Neuronal stem cell (in vitro differentiated cells): ENCODE measurements around the gene CMIP.

Experiments used
- DNase-seq: peaks from one replicate; pipeline ENCODE4 v3.0.0-alpha.2; 2013; ENCODE audit warnings: low spot score
- H2AFZ ChIP-seq: one replicate; pipeline ENCODE4 v1.6.1; 2013; ENCODE audit warnings: mild to moderate bottlenecking, low read length, inconsistent platforms
- H2AK5ac ChIP-seq: 2 replicates; pipeline ENCODE4 v1.6.1; 2013; ENCODE audit warnings: low read depth, mild to moderate bottlenecking, inconsistent platforms, low read length, moderate library complexity, mixed read lengths
- H2BK120ac ChIP-seq: 2 replicates; pipeline ENCODE4 v1.6.1; 2013; ENCODE audit warnings: low read depth, mild to moderate bottlenecking, inconsistent platforms, low read length, moderate library complexity, mixed read lengths
- H2BK12ac ChIP-seq: one replicate; pipeline ENCODE4 v1.6.1; 2013; ENCODE audit warnings: low read length, inconsistent platforms
- H2BK15ac ChIP-seq: 2 replicates; pipeline ENCODE4 v1.6.1; 2013; ENCODE audit warnings: mild to moderate bottlenecking, low read length, inconsistent platforms, mixed read lengths
- H2BK5ac ChIP-seq: one replicate; pipeline ENCODE4 v1.6.1; 2013; ENCODE audit warnings: inconsistent platforms, mild to moderate bottlenecking, low read length, moderate library complexity
- H3K14ac ChIP-seq: one replicate; pipeline ENCODE4 v1.6.1; 2013; ENCODE audit warnings: low read length, inconsistent platforms
- H3K18ac ChIP-seq: 2 replicates; pipeline ENCODE4 v1.6.1; 2013; ENCODE audit warnings: low read length, inconsistent platforms
- H3K23ac ChIP-seq: 2 replicates; pipeline ENCODE4 v1.6.1; 2013; ENCODE audit warnings: low read depth, mild to moderate bottlenecking, mixed read lengths, low read length, inconsistent platforms; ENCODE audit not compliant: poor library complexity
- H3K27ac ChIP-seq: replicated peaks from 3 replicates; pipeline ENCODE4 v1.5.1; 2013; ENCODE audit warnings: low read length, inconsistent platforms
- H3K27me3 ChIP-seq, 3 experiments: 2 replicates each; pipeline ENCODE4 v1.6.1; 2013; ENCODE audit warnings: low read length in 3 of 3, mild to moderate bottlenecking in 2 of 3, inconsistent platforms in 1 of 3, low read depth in 1 of 3, mixed read lengths in 1 of 3, moderate library complexity in 1 of 3; ENCODE audit not compliant: control insufficient read depth in 3 of 3, insufficient read depth in 3 of 3
- H3K36me3 ChIP-seq, 2 donors: replicated peaks in 1 of 2; 2 replicates each; pipeline ENCODE4 v1.6.1; 2013; ENCODE audit warnings: low read length in 2 of 2; ENCODE audit not compliant: control insufficient read depth in 2 of 2, insufficient read depth in 2 of 2
- H3K4ac ChIP-seq: 2 replicates; pipeline ENCODE4 v1.6.1; 2013; ENCODE audit warnings: inconsistent platforms, mild to moderate bottlenecking, low read length, moderate library complexity
- H3K4me1 ChIP-seq, 2 donors: 1 replicate in 1 of 2; 2 replicates in 1 of 2; pipeline ENCODE4 v1.6.1; 2013; ENCODE audit warnings: low read length in 2 of 2, low read depth in 1 of 2; ENCODE audit not compliant: control insufficient read depth in 2 of 2, insufficient read depth in 1 of 2
- H3K4me2 ChIP-seq: one replicate; pipeline ENCODE4 v1.6.1; 2013; ENCODE audit warnings: mild to moderate bottlenecking, low read length, inconsistent platforms; ENCODE audit not compliant: insufficient read depth, poor library complexity, severe bottlenecking
- H3K4me3 ChIP-seq, 2 donors: 2 replicates each; pipeline ENCODE4 v1.5.1; 2013; ENCODE audit warnings: low read length in 2 of 2, mild to moderate bottlenecking in 2 of 2, inconsistent platforms in 1 of 2, moderate library complexity in 1 of 2
- H3K79me1 ChIP-seq: one replicate; pipeline ENCODE4 v1.6.1; 2013; ENCODE audit warnings: low read depth, mild to moderate bottlenecking, inconsistent platforms, low read length, moderate library complexity
- H3K9ac ChIP-seq: one replicate; pipeline ENCODE4 v1.6.1; 2013; ENCODE audit warnings: mild to moderate bottlenecking, low read depth, low read length, inconsistent platforms; ENCODE audit not compliant: poor library complexity
- H3K9me3 ChIP-seq, 2 donors: replicated peaks in 1 of 2; 2 replicates each; pipeline versions ENCODE3 to v1.6.1; 2013; ENCODE audit warnings: low read length in 2 of 2, mild to moderate bottlenecking in 2 of 2, inconsistent platforms in 1 of 2, low read depth in 1 of 2, mixed read lengths in 1 of 2, moderate library complexity in 1 of 2; ENCODE audit not compliant: control insufficient read depth in 2 of 2, insufficient read depth in 1 of 2
- H4K8ac ChIP-seq: one replicate; pipeline ENCODE4 v1.6.1; 2013; ENCODE audit warnings: low read depth, mild to moderate bottlenecking, inconsistent platforms, low read length, moderate library complexity
- H4K91ac ChIP-seq: one replicate; pipeline ENCODE4 v1.6.1; 2013; ENCODE audit warnings: low read length, low read depth, mild to moderate bottlenecking, inconsistent platforms; ENCODE audit not compliant: poor library complexity
- WGBS, 2 donors: extraction: QIAGEN DNeasy Blood & Tissue Kit; methylation state at CpG; one replicate each; pipeline ENCODE4 v1.1.7; 2013; ENCODE audit warnings: missing lambda C conversion rate in 2 of 2, mixed read lengths in 1 of 2; ENCODE audit not compliant: insufficient read length in 2 of 2, insufficient replicate concordance in 1 of 2; ENCODE audit errors: extremely low coverage in 2 of 2; 5-methylcytosine and 5-hydroxymethylcytosine counted together

CMIP gene

DNA sequence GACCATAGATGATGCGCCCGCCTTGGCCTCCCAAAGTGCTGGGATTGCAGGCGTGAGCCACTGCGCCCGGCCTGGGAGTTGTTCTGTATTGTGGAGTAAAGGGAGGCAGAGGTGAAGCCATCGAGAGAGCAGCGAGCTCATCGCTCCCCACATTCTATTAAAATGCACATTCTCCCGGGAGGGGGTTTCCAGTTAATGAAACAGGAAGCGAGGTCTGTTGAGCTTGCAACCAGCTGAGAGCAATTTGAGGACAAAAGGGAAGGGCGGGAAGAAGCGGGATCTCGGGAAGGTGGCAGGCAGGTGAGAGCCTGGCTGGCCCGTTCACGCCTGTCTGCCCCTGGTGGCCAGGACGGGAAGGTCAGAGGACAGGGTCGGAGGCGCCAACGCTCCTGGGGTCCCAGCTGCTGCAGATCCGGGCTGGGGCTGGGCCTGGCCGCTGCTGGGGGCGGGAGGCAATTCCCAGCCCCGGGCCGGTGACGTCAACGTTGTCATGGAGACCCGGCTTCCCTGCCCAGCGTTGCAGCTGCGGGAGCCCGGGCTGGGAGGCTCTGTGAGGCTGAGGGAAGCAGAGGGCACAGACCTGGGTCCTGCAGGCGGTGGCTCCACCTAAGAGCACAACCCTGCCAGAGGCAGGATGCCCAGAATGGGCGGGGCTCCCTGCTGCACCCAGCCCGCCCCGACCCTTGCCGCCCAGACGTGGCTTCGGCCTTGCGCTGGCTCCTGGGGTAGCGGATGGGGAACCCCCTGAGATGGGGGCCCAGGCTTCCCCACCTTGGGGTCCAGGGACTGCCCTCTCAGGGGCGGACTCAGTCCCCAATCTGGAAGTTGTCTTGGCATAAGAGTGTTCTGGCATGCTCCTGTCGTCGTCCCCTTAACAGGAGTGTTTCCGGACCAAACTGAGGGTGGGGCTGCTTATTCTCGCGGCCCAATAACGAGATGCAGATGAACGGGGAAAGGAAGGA, 285.8 kb downstream of the CMIP start:
- Histone ChIP-seq H3K27ac (peak overlapping the region; percentile 15), H3K36me3 (no peaks in the 10 kb centered on the region), H3K27me3 (no peaks in the 10 kb centered on the region), H2BK12ac (peak overlapping the region; percentile 2), H2BK5ac (peak overlapping the region; percentile 88), H4K91ac (peak overlapping the region; percentile 83), H3K4ac (peak overlapping the region; percentile 80), H3K4me3 (peak overlapping the region in 1 of 2 donors; percentile 28), H4K8ac (no peak overlapping the region), H3K79me1 (no peaks in the 10 kb centered on the region), H3K4me2 (peak overlapping the region; percentile 47), H3K14ac (no peak overlapping the region), H3K9ac (peak overlapping the region; percentile 33), H3K4me1 (peaks cover 12 to 16% of the 10 kb centered on the region in 2 donors), H3K23ac (no peak overlapping the region), H3K9me3 (no peaks in the 10 kb centered on the region), H2AK5ac (peak overlapping the region; percentile 88), H2BK120ac (peak overlapping the region; percentile 89), H3K18ac (peak overlapping the region; percentile 95), H2BK15ac (peak overlapping the region; percentile 95), H2AFZ (peak overlapping the region; percentile 88)
- no CpG with 5 or more reads among the region's 47 CpGs for WGBS, 2 donors
- peak; percentile 91 for DNase-seq

DNA sequence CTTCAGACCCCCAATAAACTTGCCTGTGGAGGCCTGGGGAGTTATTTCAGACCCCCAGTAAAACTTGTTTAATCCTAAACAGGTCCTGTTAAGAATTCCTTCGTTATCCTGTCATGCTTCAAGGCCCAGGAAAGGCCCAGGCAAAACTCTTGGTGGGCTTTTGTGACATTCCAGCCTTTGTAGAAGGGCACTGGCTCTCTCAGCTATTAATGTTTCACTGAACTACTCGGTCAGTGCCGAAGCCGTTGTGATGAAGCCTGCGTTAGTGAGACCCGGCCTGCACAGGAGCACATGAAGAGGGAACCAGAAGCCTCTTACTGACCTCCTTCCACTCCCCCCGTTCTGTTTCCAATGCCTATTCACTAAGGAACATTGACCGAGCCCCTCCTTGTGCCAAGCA, 287.0 kb downstream of the CMIP start:
- H3K79me1 ChIP-seq: no peaks in the 10 kb centered on the region
- no peak overlapping the region for H3K4me2 ChIP-seq
- peaks cover 12 to 16% of the 10 kb centered on the region in 2 donors for H3K4me1 ChIP-seq
- H3K4ac ChIP-seq: no peak overlapping the region
- no peak overlapping the region for H2BK12ac ChIP-seq
- no peak overlapping the region for H4K8ac ChIP-seq
- no peaks in the 10 kb centered on the region for H3K9me3 ChIP-seq
- H2BK15ac ChIP-seq: no peak overlapping the region
- H3K14ac ChIP-seq: no peak overlapping the region
- H3K4me3 ChIP-seq: no peak overlapping the region
- no peak overlapping the region for H3K23ac ChIP-seq
- WGBS, 2 donors: no CpG with 5 or more reads among the region's 8 CpGs
- no peak overlapping the region for H2BK5ac ChIP-seq
- no peak for DNase-seq
- no peak overlapping the region for H3K9ac ChIP-seq
- peak overlapping the region; percentile 6 for H3K27ac ChIP-seq
- peak overlapping the region; percentile 44 for H3K18ac ChIP-seq
- no peak overlapping the region for H2AK5ac ChIP-seq
- H3K27me3 ChIP-seq: no peaks in the 10 kb centered on the region
- H3K36me3 ChIP-seq: no peaks in the 10 kb centered on the region
- no peak overlapping the region for H2BK120ac ChIP-seq
- H2AFZ ChIP-seq: peak overlapping the region; percentile 69
- H4K91ac ChIP-seq: no peak overlapping the region

DNA sequence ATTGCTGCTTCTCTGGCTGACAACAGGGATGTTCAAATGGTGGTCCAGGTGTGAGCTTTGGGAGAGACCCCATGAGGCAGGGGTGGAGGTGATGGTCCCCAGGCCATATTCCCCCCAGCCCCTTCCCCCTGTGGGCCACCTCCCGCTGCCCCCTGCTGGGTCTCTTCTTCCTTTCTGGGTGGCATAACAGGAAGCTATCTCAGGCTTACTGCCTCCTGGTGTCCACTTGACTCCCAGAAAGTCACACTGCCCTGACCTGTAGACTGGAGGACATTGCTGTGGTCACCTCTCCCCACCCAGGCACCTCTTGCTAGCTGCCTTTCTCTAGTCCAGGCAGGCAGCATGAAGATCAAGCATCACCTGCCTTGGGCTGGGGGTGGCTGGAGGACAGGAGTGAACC, 288.1 kb downstream of the CMIP start:
- H3K27ac ChIP-seq: no peak overlapping the region
- H3K36me3 ChIP-seq: no peaks in the 10 kb centered on the region
- H3K79me1 ChIP-seq: no peaks in the 10 kb centered on the region
- H2BK120ac ChIP-seq: no peak overlapping the region
- DNase-seq: no peak
- no peak overlapping the region for H3K4me2 ChIP-seq
- peak overlapping the region; percentile 16 for H3K18ac ChIP-seq
- H2AFZ ChIP-seq: no peak overlapping the region
- no peak overlapping the region for H3K23ac ChIP-seq
- H3K4me3 ChIP-seq: no peak overlapping the region
- H3K4ac ChIP-seq: no peak overlapping the region
- peaks cover 12 to 16% of the 10 kb centered on the region in 2 donors for H3K4me1 ChIP-seq
- H2BK5ac ChIP-seq: no peak overlapping the region
- peak overlapping the region; percentile 16 for H2AK5ac ChIP-seq
- no peak overlapping the region for H4K8ac ChIP-seq
- no peak overlapping the region for H2BK15ac ChIP-seq
- no peak overlapping the region for H3K14ac ChIP-seq
- no peak overlapping the region for H2BK12ac ChIP-seq
- no peaks in the 10 kb centered on the region for H3K27me3 ChIP-seq
- H3K9me3 ChIP-seq: no peaks in the 10 kb centered on the region
- no CpG with 5 or more reads among the region's 1 CpG for WGBS, 2 donors
- no peak overlapping the region for H3K9ac ChIP-seq
- H4K91ac ChIP-seq: no peak overlapping the region

DNA sequence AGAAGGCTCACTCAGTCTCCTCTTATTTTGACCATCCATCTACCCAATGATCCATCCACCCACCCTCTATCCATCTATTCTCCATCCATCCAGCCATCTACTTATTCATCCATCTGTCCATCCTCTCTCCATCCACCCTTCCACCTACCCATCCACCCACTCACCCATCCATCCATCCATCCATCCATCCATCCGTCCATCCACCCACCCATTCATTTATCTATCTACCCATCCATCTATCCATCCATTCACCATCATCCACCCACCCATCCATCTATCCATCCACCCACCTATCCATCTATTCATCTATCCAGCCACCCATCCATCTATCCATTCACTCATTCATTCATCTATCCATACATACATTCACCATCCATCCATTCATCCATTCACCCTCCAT, 288.7 kb downstream of the CMIP start:
- Histone ChIP-seq H3K4me2 (no peak overlapping the region), H2BK5ac (no peak overlapping the region), H2BK15ac (no peak overlapping the region), H2AFZ (no peak overlapping the region), H3K4me3 (no peak overlapping the region), H2BK12ac (no peak overlapping the region), H3K4ac (no peak overlapping the region), H3K9me3 (peaks cover 0 to under 1% of the 10 kb centered on the region in 2 donors), H3K27me3 (no peaks in the 10 kb centered on the region), H3K9ac (no peak overlapping the region), H4K8ac (no peak overlapping the region), H2BK120ac (no peak overlapping the region), H3K18ac (no peak overlapping the region), H2AK5ac (no peak overlapping the region), H3K36me3 (no peaks in the 10 kb centered on the region), H3K27ac (no peak overlapping the region), H4K91ac (no peak overlapping the region), H3K79me1 (no peaks in the 10 kb centered on the region), H3K4me1 (peaks cover 12 to 16% of the 10 kb centered on the region in 2 donors), H3K14ac (no peak overlapping the region), H3K23ac (no peak overlapping the region)
- WGBS, 2 donors: 100% methylated on average over 1 of the region's 1 CpG; no CpG with 5 or more reads in 1 of the 2 donors
- DNase-seq: no peak
